Activated T-cell treated with anti-CD3 and anti-CD28 coated beads for 48 hours (primary cell): ENCODE results near the gene BCL6.

Experiments used
- DNase-seq: peaks from one replicate; pipeline ENCODE4 v3.0.0-alpha.2; 2020; ENCODE audit warnings: low read depth

BCL6 gene

DNA sequence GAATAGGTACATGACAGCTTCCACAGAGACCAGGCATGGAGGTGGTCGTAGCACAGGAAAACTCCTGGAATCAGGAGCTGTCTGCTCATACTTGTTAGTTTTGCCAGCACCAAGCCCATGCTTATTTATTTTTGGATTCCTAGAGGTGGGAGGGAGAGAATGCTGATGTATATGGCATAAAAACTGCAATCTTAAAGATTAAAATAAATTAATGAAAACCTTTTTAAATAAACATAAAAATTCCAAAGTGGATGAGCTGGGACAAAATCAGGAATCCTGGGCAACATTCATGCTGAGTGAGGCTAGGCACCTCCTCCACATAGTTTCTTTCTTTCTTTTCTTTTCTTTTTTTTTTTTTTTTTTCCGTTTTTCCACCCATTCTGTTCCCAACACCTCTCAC lies 14.3 kb upstream of the BCL6 start:
- DNase-seq = no peak

DNA sequence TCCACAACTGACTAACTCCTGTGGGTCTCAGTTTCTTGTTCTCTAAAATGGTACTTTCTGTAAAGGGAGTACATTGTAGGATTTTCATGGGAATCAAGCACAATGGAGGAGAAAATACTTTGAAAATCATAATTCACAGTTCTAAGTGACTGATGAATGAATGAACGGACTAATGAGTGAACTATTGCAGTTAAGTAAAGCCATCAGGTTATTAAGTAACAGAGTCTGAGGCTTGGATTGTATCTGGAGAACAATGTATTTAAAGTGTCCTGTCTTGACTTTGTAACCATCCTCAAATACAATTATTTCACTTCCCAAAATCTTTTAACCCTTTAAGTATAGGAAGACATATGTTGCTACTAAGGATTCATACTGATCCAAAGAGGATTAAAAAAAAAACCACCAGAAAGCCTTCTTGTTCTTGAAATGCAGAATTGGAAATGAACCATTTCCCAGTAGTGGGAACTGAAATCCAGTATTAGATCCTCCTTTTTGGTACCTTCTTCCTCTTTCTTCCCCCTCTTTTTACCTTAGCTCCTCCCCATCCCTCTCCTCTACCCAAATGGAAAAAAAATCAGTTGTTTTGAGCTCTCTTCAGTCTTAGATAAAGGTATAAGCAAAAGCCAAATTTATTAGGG lies 13.2 kb upstream of the BCL6 start:
- no peak for DNase-seq

DNA sequence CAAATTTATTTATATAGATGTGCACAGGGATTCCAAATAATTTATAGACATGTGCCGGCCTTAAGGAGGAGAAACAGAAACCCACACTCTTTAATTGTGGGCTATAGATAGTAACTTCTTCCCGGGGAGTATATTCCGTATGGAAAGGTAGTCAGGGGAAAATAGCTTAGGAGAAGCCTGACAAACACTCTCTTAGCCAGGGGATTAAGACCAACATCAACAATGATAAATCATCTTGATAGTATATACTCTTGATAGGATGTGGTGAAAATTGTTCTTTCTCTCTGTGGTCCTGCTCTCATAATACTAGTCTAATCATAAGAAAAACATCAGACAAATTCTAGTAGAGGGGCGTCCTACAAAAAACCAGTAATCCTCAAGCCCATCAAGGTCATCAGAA lies 8.2 kb upstream of the BCL6 start:
- no peak for DNase-seq

DNA sequence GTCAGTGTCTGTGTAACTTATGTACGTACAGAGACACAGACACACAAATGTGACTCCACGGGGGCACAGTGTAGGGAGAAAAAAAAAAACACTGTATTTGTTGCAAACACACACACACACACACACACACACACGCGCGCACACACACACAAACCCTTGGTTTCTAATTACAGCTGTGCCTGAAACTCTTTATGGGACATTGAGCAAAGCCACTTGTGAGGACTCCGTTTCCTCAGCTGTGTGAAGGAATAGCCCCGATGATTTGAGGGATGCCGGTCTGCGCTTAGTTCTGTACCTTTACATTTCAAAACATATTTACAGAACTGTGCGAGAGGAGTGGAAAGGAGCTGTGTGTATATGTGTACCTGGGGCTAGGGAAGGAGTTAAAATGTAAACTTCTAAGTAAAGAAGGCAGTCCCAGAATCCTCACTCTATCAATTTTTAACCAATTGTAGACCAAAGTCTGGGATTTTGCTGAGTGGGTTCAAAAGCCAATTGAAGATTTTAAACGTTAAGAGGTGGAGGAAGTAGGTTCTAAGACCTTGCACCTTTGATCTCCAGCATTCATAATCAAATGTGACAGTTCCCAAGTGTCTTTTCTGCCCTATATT lies 5.3 kb upstream of the BCL6 start:
- DNase-seq = no peak

DNA sequence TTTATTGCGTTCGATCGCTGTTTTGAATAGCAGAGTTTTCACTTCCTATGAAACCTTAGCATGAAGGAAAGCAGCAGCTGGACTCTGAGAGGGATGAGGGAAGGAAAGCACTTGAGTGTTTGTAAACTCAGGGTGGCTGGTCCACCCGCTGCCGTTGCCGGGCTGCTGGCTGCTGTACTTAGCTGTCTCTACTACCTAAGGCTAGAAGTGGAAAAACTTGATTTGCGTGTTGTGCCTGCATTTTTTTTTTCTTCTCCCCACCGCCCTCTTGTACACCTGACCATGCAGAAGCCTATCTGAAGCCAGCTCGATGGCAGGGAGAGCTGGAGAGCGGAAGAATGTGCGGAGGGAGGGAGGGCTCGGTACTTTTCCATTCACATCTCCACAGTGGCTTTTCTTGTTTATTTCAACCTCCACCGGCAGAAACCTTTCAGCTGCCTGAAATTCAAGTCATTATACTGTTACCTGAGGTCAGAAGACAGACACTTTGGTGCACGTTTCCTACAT lies 4.8 kb upstream of the BCL6 start:
- DNase-seq = no peak

DNA sequence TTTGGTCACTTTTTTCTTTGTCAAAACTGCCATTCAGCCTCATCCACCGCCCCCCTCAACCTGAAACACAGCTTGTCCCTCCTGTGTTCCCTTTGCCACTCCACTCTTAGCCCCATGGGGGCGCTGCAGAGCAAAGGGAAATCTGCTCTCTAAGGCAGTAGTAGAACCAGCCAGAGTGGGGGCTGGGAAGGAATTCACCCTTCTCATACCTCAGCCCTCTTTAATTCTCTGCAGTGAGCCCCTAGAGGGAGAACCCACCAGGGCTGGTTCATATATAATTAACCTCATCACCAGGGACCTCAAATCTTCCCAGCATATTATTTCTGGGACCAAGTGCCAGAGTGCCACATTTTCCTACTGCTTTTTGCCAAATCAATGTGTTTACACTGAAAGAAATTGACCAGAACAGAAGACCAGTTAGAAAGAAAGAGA lies 2.8 kb upstream of the BCL6 start:
- peak; percentile 90 for DNase-seq

DNA sequence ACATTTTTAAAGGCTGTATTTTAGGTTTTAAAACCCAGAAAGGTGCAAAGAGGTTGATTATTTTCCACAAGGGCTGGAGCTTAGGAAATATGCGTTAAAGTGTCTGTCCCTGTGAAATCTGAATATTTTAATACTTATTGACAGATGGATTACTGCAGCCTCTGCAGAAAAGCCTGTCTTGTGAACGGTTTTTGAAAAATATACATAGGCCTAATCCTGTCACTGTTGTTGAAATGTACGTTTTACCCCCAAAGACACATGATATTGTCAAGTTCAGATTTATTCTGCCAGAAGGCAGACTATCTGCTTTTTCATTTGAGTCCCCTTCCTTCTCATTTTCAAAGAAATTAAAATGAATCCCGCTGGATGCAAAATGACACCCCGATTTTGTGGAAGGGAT lies 2.2 kb upstream of the BCL6 start:
- no peak for DNase-seq

DNA sequence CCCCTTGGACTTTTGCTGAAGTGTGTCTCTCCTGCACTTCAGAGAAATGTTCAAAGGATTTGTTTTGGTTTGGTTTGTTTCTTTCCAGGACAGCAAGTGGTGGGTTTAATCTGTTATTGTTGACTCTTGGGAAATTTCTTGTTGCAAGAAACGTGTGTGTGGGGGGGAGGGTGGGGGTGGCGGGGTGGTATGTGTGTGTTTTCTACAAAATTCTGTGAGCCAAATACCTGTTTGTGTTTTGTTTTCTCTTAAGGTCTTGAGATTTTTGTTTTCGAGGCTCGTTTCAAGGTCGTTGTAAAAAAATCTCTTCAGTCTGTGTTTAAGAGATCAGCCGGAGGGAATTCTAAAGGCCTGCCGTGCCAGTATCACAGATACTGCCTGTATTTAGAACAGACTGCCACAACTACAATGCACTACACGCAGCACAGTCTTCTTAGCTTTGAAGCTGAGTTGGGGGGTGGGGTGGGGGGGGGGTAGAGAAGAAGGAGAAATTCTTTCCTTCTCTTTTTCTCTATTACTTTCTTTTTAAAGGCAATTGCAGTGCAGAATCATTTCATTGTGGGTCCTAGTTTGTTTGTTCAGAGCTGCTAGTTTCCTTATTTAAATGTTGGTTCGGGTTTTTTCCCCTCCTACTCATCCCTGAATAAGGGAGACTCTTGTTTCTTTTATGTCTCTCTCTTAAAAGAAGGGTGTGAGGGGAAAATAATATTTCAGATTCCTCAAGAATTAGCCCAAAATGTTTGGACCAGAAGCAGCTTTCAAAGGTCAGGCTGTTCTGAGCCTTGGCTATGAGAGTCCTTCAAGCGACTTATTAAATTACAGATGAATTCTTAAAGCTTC lies 1.4 kb upstream of the BCL6 start:
- no peak for DNase-seq

DNA sequence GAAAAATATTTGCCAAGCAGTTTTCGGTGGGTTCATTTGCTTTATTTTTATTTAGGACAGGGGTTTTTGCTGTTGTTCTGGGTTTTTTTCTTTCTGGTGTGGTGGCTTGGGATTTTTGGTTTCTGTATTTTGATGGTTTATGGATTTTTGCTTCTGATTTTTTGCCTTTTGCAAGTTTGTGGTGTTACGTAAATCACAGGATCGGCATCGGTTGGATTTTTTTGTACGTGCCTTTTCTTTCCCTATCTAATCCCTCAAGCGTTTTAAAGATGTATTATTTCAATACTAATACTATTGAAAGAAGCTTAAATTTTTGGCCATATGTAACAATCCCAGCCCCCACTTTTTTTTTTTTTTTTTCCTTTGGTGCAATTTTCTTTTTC lies 782 bp upstream of the BCL6 start:
- no peak for DNase-seq

DNA sequence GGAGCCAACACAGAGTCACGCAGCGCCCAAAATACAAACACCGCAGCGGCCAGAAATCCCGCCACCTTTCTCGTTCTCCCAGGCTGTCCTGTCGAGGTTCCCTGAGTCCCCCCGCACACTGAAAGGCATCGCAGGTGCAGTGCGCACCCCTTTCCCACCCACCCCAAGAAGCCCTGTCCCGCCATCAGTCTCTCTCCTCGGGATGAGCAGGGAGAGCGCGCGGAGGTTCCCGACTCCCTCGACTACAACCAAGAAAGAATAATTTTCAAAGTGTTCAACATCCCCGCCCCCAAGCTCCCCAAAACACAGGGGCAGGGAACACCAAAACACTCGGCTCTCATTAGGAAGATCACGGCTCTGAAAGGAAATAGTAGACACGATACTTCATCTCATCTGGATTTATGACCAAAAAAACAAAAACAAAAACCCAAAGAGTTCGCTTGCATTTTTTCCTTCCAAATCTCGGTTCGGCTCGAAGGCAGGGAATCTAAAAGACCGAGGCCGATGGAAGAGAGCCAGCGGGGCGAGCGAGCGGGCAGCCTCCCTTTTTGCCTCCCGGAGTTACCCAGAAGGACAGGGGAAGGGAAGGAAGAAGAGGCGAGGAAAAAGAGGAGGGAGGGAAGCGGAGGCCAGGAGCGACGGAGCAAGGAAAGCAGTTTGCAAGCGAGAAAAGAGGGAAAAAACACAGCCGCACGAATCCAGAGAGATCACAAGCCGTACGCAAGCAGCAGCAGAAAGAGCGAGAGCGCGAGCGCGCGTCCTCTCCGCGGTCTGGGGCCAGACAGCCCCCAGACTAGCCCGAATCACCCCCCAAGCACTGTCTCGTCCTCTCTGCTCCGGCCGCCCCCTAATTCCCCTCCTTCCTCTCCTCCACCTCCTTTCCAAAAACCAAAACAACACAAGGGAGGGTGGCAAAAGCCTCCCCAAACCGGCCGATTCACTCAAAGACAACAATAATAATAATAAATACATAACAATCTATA lies 808 bp downstream of the BCL6 start:
- DNase-seq = peak; percentile 38

DNA sequence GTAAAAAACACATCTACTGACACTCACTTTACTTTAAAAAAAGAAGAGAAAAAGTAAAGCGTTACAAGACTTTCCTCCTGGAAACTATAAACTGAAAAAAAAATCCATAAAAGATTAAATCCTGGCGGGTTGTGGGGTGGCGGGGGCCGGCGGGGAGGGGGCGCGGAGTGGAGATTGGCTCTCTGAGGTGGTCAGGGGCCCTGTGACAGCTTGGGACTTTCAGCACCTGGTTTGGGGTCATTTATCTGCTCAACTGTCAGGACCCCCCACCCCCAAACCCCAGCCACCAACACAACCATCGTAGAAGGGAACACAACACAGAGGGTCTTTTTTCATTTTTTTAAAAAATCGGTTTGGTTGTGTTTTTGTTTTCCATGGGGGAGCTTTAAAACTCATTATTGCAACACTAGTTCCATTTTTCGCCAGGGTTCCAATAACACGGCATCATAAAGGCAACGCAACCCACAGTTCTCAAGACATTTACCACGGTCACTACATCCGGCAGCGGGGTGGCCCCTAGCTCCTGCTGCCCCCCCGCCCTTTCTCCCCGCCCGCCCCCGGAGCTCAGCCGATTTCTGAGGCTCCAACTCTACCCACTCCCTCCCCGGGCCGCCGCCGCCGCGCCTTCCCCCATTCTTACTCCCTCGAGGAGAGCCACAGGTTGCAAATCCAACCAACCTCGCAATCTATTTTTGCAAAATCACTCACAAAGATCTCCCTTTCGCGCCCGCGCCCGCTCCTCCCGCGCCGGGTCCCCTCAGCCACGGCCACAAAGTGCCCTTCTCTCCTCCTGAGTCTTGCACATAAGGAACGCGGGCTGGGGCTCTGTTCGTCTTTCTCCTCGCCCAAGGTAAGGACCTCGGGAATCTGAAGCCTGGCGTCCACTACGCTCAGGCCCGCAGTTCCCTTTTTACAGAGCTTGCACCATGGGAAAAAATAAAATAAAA lies 1.8 kb downstream of the BCL6 start:
- peak; percentile 60 for DNase-seq

DNA sequence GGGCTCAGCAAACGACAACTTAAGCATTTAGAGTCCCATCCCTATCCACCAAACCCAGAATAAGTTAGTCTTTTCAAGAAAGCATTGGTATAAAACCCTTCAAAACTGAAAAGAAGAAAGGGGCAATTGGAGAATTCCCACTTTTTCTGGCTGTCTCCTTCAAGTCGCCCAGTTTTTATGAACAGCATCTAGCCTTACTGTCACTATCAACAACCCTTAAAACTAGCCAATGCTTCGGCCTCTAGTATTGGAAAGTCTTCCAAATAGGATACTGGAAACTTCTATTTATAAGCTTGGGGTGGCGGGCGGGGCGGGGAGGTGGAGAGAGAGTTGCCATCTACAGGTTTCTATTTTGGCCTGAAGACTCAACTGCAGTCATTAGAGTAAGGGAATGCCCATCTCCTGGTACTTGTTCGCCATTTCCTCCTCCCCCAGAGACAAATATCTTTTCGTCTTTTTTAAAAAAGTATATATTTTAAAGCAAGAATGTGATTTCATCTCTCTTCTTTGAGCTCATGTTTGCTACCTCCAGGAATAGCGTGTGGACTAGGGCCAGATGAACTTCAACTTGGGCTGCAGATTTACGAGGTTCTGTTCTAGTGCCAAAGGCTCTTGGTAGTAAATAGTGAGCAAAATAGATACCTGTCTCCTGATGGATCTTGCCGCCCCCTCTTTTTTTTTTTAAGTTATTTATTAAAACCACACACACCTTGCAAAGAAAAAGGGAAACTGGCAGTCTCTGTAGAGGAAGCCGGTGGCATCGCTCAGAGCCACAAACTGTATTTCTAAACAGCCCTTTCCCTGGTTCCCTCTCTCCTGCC lies 2.7 kb downstream of the BCL6 start:
- DNase-seq = no peak

DNA sequence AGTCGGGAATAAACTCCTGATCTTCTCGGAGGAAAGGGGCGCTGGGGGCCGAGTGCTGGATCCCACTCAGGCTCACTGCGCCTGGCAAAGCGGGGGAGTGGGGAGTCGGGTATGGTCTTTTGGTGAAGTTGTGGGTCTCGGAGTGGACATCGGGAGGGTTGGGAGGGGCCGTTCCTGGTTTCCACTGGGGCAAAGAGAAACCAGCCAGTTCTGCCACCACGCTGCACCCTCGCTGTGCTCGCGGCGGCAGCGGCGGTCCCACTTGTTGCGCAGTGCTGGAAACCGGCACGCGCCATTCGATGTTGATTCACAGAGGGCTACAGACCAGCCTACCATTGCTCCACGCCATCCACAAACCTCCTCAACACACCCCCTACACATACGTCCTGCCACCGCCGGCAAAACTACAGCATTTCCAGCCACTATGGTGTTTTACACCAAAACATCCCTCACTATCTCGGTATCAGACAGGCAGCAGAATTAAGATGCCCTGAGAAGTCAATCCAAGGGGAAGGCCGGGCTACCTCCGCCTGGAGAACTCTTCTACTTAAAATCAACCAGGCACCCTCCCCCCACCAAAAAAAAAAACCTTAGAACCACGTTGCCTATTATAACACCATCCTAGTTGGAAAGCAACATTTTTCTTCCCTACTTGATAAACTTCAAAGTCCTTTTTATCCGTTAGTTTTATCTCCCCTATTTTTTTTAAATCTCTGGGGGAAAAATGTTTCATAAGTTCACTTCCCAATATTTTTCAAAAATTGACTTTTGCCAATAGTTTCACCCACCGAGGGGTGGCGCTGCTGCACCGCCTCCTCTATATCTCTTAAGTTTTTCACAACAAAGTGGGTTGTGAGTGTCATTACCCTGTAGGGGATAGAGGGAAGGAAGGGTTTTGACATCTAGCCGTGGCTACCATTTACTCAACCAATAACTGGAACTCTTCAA lies 3.6 kb downstream of the BCL6 start:
- DNase-seq = peak; percentile 72

DNA sequence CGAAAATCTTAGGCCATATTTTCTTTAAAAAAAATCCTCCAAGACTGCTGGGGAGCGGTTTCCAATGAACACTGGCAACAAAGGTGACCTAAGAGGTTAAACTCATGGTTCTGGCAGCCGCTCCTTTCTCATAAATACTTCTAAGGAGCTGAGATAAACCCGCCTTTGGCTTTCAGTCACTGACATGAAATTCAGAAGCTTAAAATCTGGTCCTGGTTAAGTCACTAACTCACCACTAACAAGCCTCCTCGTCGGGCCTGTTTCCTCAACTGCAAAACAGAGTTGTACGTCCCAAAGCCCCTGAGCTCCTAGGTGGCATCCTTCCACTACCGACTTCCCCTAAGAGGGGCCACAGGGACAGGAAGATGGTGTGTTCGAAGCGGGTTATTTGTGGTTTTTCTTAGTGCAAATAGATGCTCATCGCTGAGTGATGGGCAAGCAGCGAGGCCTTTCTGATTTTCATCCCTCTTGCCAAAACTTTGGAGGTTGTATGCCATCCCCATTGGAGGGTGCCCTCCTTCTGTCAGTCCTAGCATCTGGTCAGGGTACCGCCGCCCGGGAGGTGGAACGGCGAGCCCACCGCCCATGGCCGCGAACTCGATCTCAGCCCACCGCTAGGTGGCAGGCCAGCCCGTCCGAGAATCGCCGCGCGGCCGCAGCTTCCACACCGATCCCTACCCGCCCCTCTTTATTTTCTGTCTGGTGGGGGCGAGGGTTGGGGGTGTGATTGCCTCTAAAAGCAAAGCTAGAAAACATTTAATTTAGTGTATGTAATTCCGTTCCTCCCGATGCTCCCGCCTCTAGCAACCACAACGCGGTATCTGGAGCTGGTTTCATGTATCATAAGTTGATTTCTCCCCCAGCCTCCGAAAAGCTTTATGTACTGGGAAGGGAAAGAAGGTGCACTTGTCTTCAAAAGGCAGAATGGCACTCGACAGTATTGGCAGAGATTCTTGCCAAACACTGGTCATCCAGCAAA lies 4.6 kb downstream of the BCL6 start:
- peak; percentile 65 for DNase-seq

DNA sequence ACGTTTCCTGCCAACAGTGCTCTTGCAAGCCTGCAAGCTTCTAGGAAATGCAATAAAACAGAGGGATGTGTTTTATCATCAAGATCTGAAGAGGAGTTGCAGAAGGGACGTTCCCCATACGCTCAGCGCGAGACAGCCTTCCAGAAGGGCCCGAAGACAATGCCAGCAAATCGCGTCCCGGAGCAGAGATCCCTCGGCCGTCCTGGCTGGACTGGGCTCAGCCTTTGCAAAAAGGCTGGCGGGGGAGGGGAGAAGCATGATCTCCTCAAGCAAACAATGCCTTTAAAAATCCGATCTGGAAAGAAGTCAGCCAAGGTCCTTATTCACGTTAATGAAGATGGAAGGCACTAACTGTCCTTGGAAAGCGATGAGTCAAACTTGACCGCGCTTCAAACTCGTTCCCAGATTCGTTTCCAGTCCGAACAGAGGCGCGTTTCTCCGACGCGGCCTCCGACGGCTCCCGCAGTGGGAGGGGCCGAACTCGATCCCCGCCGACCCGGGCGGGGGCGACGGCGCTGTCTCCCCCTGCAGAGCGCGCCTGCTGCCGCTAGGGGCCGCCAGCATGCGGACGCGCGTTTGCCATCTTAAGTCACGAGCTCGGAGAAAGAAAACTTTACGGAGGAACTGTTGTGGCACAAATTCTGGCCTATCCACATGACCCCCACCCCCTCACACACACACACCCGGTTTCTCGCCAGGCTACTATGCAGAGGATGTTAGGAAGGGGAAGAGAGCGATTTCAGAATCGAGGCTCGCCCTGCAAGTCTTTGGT lies 5.5 kb downstream of the BCL6 start:
- peak; percentile 84 for DNase-seq

DNA sequence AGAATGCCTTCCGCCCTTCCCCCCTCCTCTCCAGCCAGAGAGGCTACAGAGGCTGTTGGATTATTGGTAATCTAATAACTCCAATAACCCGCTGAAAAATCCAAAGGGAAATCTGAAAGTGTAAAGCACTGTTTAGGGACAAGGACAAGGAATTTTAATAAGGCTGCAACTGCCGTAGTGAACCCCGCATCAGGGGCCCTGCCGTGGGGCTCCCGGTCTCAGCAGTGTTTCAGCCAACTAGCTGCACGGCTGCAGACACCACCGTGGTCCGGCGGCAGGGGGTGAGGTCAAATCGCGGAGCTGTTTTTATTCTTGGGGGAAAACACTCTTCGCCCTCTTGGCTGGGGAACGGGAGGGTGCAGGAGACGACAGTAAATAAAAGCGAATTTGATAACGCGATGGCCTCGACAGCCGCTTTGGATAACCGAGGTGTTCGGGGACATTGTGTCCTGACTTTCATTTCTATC lies 6.1 kb downstream of the BCL6 start:
- peak; percentile 30 for DNase-seq
